Left ventricle myocardium inferior (tissue), 1 donor: ENCODE results near the gene THSD4. TPM values are rescaled to one million over a fixed set of nuclear protein-coding genes. Genes with fewer than 3 reads are reported as not detected.

Experiments
- DNase-seq: peaks from one replicate; pipeline ENCODE4 v3.0.0-alpha.2; 2020
- H3K27ac ChIP-seq: fragments of 200-600 bp; replicated peaks from 2 replicates; pipeline ENCODE4 v1.8.0; 2021
- H3K27me3 ChIP-seq: fragments of 200-600 bp; 2 replicates; pipeline ENCODE4 v1.8.0; 2021; ENCODE audit warnings: low read depth
- H3K36me3 ChIP-seq: fragments of 200-600 bp; 2 replicates; pipeline ENCODE4 v1.8.0; 2021
- H3K4me1 ChIP-seq: fragments of 200-600 bp; 2 replicates; pipeline ENCODE4 v1.8.0; 2021
- H3K4me3 ChIP-seq: fragments of 200-600 bp; 2 replicates; pipeline ENCODE4 v1.8.0; 2021; ENCODE audit warnings: mild to moderate bottlenecking, moderate library complexity
- H3K9me3 ChIP-seq: fragments of 200-600 bp; replicated peaks from 2 replicates; pipeline ENCODE4 v1.8.0; 2021
- CTCF ChIP-seq: fragments of 200-600 bp; IDR thresholded peaks from 2 replicates; pipeline ENCODE4 v1.8.0; 2021; ENCODE audit warnings: antibody characterized with exemption, mild to moderate bottlenecking, borderline replicate concordance
- intact Hi-C: fragments of 100-400 bp; cut with micrococcal nuclease; formaldehyde crosslinking; loops from one replicate; pipeline ENCODE4 v1.11.0; 2022
- total RNA-seq: library from RNA; stranded (reverse); fragmentation: NEBNext Ultra II Directional; extraction: Animal tissue kit (Norgen Biotek cat#: 25700); gene quantifications from one replicate; pipeline ENCODE4 v1.2.1, GENCODE V29; 2021
- donor health status: DM: no; HTN: yes; CAD: no; lungs with severe emphysema.

The THSD4 gene
- total RNA-seq, 1 donor from 2014 or later = 95.8 TPM

- no peak overlapping the region for H3K4me3 ChIP-seq
- no peaks in the 10 kb centered on the region for H3K27me3 ChIP-seq
- H3K9me3 ChIP-seq = no peaks in the 10 kb centered on the region
- DNase-seq = no peak
- no peaks in the 10 kb centered on the region for H3K36me3 ChIP-seq
- intact Hi-C loops = no loop called here
- TF ChIP-seq CTCF = no peak
- peak overlapping the region; percentile 80 for H3K27ac ChIP-seq
- peaks cover 71% of the 10 kb centered on the region for H3K4me1 ChIP-seq
Measured at GRCh38 chr15:71329497-71330260, 214.4 kb downstream of the THSD4 start.

GRCh38 chr15:71330638-71331162, 215.4 kb downstream of the THSD4 start:
- Histone ChIP-seq H3K4me3 (no peak overlapping the region), H3K36me3 (no peaks in the 10 kb centered on the region), H3K9me3 (no peaks in the 10 kb centered on the region), H3K4me1 (peaks cover 64% of the 10 kb centered on the region), H3K27me3 (no peaks in the 10 kb centered on the region), H3K27ac (peak overlapping the region; percentile 76)
- no peak for TF ChIP-seq CTCF
- no peak for DNase-seq
- intact Hi-C loops = no loop called here

- no peaks in the 10 kb centered on the region for H3K27me3 ChIP-seq
- no peak for TF ChIP-seq CTCF
- H3K9me3 ChIP-seq = no peaks in the 10 kb centered on the region
- no peak for DNase-seq
- intact Hi-C loops = no loop called here
- peak overlapping the region; percentile 76 for H3K27ac ChIP-seq
- H3K4me1 ChIP-seq = peaks cover 63% of the 10 kb centered on the region
- no peak overlapping the region for H3K4me3 ChIP-seq
- H3K36me3 ChIP-seq = no peaks in the 10 kb centered on the region
Measured at GRCh38 chr15:71331173-71331572, 215.9 kb downstream of the THSD4 start.

- no peak for TF ChIP-seq CTCF
- Histone ChIP-seq H3K36me3 (no peaks in the 10 kb centered on the region), H3K4me1 (peaks cover 69% of the 10 kb centered on the region), H3K27me3 (no peaks in the 10 kb centered on the region), H3K4me3 (no peak overlapping the region), H3K27ac (peak overlapping the region; percentile 76), H3K9me3 (no peaks in the 10 kb centered on the region)
- no peak for DNase-seq
- intact Hi-C loops = no loop called here
Measured at GRCh38 chr15:71332431-71333004, 217.2 kb downstream of the THSD4 start.

- intact Hi-C loops = no loop called here
- Histone ChIP-seq H3K36me3 (no peaks in the 10 kb centered on the region), H3K4me3 (no peak overlapping the region), H3K9me3 (no peaks in the 10 kb centered on the region), H3K27ac (peak overlapping the region; percentile 76), H3K4me1 (peaks cover 68% of the 10 kb centered on the region), H3K27me3 (no peaks in the 10 kb centered on the region)
- DNase-seq = no peak
- no peak for TF ChIP-seq CTCF
Measured at GRCh38 chr15:71333136-71333700, 217.9 kb downstream of the THSD4 start.
